Anterior cingulate cortex (tissue), 58 donors: ENCODE results near the gene RCE1.
A peak's percentile ranks its signal among the peaks of the same experiment; 100 is the strongest.

Experiments used
- DNase-seq, 58 donors: peaks; one replicate each; lab custom pipeline; 2025; lab: John Stamatoyannopoulos, UW

Gene RCE1

DNA sequence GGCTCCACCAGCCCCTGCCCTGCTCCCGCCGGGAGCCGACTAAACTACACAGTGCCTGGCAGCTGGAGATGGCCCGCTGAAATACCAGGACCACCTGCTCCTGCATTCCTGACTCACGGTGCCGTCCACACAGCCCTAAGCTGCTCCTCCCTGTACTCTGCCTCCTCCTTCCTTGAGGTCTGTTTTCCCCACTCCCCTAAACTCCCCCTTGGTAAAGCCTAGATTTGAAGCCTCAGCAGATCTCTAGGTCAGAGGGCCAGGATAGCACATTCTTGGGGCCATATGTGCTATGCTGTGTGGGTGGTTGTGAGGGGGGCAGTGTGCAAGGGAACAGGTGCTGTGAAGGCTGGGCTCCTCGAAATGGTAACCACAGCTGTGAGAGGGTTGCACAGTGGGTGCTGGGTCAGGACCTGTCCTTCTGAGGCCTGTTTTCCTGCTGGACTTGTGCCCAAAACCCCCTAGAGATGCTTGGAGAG lies 23.3 kb downstream of the RCE1 start:
- DNase-seq, result no peak

- no peak for DNase-seq
Measured at GRCh38 chr11:66867425-66868040, 24.3 kb downstream of the RCE1 start.

GRCh38 chr11:66868082-66868725 lies 25.0 kb downstream of the RCE1 start:
- DNase-seq, result no peak

GRCh38 chr11:66868726-66869566 lies 25.7 kb downstream of the RCE1 start:
- DNase-seq, result no peak

GRCh38 chr11:66869567-66869870 lies 26.3 kb downstream of the RCE1 start:
- no peak for DNase-seq

DNA sequence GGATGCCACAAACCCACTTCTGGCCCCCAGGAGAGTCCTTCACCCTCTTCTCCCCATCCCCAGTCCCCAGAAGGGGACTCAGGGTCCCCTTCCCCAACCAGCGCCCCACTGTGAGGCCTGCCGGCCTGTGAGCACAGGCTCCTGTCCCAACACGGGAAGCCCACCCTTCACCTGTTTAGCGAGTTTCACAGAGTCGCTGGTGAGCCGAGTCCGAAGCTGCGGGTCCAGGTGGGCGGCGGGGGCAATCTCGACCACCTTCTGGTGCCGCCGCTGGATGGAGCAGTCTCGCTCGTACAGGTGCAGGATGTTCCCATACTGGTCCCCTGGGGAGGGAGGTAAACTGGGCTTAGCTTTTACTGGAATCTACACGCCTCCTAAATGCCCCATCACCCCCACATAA lies 26.9 kb downstream of the RCE1 start:
- DNase-seq, result no peak

GRCh38 chr11:66870616-66871520 lies 27.6 kb downstream of the RCE1 start:
- no peak for DNase-seq

DNA sequence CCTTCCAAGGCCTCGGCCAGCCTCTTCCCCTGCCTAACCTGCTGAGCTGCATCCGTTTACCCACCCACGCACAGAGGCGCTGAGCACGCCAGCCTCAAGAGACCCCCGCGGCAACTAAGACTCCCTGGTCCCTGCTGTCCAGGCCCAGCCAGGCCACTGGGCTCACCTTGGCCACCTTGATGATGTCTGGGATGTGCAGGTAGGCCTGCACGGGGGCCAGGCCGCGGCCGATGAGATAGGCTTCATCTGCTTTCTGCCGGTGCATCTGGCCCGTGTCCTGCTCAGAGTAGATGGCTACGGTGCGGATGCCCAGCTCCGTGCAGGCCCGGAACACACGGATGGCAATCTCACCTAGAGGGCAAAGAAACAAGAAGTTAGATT lies 28.3 kb downstream of the RCE1 start:
- DNase-seq, result no peak

DNA sequence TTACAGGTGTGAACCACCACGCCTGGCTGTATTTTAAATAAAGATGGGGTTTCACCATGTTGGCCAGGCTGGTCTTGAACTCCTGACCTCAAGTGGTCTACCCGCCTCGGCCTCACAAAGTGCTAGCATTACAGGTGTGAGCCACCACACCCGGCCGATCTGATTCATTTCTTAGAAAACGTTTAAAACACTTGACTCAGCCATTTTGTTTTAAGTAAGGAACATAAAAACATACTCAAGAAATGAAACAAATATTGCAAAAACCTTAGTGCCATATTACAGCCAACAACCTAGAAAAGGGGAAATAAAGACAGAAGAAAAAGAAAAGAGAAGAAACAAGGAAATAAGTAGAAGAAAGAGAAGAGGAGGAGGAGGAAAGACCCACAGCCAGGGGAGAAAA lies 31.0 kb downstream of the RCE1 start:
- DNase-seq, result no peak

GRCh38 chr11:66875378-66875777 lies 32.1 kb downstream of the RCE1 start:
- no peak for DNase-seq

GRCh38 chr11:66877588-66878385 lies 34.5 kb downstream of the RCE1 start:
- no peak for DNase-seq

DNA sequence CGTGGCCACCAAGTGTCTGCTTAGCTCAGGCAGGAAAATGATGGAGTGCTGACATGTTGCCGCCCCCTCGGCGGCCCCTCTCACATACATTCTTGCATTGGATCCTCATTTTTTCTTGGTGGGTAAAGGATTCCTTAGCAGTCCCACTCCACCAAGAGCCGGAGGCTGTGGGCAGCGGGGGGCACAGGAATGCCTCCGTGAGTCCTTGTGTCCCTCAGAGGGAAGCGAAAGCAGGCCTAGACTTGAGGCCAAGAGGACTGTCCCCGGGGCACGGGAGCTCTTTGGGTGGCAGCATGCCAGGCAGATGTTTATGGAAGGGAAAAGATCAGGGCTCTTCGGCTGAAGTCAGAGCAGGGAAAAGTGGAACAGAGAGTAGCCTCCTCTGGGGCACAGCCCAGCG lies 35.2 kb downstream of the RCE1 start:
- no peak for DNase-seq

GRCh38 chr11:66879000-66879399 lies 35.8 kb downstream of the RCE1 start:
- no peak for DNase-seq

DNA sequence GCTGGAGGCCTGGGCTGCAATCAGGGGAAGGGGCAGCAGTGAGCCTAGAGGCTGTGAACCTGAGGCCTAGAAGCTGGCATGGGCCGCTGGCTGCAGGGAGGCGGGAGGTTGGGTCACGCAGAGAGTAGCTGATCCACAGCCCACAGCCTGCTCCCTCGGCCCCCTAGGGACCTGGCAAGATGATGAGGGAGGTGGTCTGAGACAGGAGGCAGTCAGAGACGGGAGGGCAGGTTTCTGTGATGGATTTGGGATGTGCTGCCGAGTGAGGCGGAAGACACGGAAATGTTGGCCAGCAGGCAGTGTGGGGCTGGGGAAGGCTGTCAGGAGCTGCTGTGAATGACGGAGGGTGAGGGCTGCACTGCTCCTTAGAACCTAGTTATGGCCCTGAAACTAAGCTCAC lies 36.3 kb downstream of the RCE1 start:
- DNase-seq, result no peak

- DNase-seq, result no peak
Measured at GRCh38 chr11:66879999-66880398, 36.8 kb downstream of the RCE1 start.

DNA sequence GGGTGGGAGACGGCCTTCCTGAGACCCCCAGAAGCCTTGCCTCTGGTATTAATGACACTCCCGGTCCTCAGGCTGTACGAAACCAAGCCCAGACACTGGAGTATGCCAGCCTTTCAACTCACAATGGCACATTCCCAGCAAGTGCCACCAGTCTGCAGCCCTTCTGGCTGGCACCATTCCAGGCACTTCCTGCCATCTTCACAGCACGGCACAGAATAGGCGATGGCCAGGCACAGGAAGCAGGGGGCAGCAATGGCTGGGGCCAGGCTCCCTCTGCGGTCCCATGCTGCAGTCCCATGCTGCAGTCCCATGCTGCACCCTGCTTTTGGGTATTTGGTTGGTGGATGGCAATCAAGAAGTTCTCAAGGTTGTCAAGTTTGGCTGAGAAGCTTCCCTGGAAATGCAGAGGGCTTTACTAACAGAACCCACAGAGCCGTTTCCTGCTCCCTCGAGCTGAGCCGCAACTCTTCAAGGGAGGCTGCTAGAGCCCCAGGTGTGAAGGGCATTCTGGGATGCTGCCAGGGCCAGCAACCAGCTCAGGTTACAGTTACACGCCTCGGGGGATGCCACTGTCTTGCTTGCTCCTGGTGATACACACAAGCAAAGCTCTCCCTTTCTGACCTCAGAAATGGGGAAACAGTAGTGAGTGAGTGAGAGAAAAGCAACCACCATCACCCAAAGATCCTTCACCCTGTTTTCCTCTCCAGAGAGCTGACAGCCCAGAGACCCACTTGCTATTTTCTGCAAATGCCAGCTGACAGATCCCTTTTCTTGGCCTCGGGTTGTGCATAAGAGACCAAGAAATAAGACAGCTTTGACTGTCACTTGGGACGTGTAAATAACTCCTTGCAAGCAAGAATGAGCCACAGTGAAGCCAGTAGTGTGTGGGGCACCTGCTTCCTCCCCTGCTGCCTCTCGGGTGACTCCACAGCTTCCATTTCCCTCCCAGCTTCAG lies 37.5 kb downstream of the RCE1 start:
- peak in 46 of 58 donors; percentile 11 to 82 (median 50) for DNase-seq

- no peak for DNase-seq
Measured at GRCh38 chr11:66881451-66881835, 38.2 kb downstream of the RCE1 start.

DNA sequence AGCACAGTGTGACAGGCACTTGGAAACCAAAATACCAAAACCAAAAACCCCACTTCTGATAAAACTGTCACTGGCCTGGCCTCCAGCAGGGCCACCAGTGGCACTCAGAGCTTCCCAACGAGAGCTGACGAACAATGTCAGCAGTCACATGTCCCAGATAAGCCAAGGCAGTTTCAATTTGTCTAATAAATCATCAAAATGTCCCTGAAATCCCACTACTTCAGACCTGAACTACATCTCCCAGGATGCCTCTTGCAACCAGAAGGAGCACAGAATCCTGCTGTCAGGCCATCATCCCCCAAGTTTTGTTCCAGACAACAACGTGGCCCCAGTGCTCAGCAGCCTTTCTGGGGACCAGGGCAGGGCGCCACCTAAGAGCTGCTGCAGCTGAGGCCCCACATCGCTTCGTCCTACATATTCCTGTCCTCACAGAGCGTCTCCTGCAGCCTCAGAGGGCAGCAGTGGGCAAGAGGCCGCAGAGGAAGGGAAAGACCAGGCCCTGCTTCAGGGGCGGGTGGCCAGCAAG lies 38.7 kb downstream of the RCE1 start:
- peak in 4 of 58 donors; percentile 38 to 68 (median 52) for DNase-seq
